Coronary artery (tissue), 2 donors: ENCODE results near the gene TLR2.

Experiments
- DNase-seq: peaks from one replicate; pipeline ENCODE4 v3.0.0-alpha.2; 2017; ENCODE audit warnings: low spot score
- H3K27ac ChIP-seq, 2 donors: fragments of 200-600 bp; sonication (generic); one replicate each; pipeline ENCODE4 v1.5.1; 2016 to 2019
- H3K4me3 ChIP-seq: fragments of 200-600 bp; sonication (generic); 2 replicates; pipeline ENCODE4 v1.5.1; 2016; ENCODE audit warnings: mild to moderate bottlenecking, moderate library complexity
- TF ChIP-seq, protein P1 (sequence below): fragments of 200-600 bp; sonication (generic); IDR thresholded peaks from one replicate; pipeline ENCODE4 v1.5.1; 2019; ENCODE audit warnings: antibody characterized with exemption

Gene TLR2

DNA sequence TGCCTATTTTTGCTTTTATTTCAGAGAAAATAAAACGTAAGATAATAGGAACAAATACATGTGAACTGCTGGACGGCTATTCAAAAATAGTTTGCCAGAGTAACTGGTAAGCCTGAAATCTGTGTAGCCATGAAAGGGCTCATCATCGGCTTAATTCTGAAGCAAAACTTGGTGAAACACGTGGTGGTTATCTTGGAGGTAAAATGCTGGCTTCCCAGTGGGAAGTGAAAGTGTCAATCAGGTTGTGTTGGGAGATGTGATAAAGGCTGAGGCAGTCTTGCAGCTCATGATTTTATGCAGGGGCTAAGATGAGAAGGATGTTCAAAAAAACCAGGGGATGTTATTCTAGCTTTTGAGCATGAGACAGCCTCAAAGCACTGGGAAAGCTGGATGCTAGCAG is 36.1 kb upstream of the TLR2 start:
- no peak for DNase-seq
- Histone ChIP-seq H3K4me3 (no peak overlapping the region), H3K27ac (no peak overlapping the region)
- TF ChIP-seq, protein P1, sequence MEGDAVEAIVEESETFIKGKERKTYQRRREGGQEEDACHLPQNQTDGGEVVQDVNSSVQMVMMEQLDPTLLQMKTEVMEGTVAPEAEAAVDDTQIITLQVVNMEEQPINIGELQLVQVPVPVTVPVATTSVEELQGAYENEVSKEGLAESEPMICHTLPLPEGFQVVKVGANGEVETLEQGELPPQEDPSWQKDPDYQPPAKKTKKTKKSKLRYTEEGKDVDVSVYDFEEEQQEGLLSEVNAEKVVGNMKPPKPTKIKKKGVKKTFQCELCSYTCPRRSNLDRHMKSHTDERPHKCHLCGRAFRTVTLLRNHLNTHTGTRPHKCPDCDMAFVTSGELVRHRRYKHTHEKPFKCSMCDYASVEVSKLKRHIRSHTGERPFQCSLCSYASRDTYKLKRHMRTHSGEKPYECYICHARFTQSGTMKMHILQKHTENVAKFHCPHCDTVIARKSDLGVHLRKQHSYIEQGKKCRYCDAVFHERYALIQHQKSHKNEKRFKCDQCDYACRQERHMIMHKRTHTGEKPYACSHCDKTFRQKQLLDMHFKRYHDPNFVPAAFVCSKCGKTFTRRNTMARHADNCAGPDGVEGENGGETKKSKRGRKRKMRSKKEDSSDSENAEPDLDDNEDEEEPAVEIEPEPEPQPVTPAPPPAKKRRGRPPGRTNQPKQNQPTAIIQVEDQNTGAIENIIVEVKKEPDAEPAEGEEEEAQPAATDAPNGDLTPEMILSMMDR, result no peak

DNA sequence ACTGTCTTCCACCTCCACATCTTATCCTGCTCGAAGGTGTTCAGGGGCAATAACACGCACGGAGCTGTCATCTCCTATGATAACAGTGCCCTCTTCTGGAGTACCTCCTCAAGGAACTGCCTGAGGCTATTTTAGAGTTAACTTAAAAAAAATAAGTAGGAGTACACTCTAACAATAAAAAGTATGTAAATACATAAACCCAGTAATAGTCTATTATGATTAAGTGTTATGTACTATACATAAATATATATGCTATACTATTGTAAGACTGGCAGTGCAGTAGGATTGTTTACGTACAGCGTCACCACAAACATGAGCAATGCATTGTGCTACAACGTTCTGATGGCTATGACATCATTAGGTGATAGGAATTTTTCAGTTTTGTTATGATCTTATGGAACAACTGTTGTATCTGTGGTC is 34.5 kb upstream of the TLR2 start:
- TF ChIP-seq, protein P1, result no peak
- no peak overlapping the region for H3K4me3 ChIP-seq
- DNase-seq, result no peak
- no peak overlapping the region for H3K27ac ChIP-seq

DNA sequence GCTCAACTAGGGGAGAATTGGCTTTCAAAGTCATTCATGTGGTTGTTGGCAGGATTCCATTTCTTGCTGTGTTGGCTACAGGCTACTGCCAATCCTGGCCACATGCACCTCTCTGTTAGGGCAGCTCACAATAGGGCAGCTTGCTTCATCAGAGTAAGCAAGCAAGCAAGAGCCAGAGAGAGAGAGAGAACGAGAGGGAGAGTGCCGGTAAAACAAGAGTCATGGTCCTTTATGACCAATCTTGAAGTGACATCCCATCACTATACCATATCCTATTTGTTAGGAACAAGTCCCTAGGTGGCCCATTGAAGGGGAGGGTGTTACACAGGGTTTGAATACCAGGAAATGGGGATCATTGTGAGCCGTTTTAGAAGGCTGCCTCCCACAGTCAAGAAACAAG is 33.0 kb upstream of the TLR2 start:
- TF ChIP-seq, protein P1, result no peak
- Histone ChIP-seq H3K4me3 (no peak overlapping the region), H3K27ac (peak overlapping the region in 1 of 2 donors; percentile 79)
- DNase-seq, result no peak

DNA sequence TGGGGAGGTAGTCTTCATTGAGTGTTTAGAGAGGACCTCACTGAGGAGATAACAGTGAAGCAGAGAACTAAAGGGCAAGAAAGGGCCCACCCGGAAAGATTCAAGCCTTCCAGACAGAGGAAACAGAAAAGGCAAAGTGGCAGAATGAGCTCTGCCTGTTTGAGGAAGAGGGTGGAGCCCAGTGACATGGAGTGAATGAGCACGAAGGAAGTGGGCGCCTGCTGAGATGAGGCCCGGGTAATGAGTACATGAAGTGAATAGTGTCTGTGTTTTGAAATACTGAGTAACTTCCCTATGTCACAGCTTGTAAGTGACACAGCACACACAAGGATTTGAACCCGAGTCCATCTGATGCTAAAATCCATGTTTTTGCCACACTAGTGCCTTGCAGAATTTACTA is 32.5 kb upstream of the TLR2 start:
- no peak for DNase-seq
- no peak overlapping the region for H3K4me3 ChIP-seq
- H3K27ac ChIP-seq, result peak overlapping the region in 1 of 2 donors; percentile 79
- TF ChIP-seq, protein P1, result no peak

DNA sequence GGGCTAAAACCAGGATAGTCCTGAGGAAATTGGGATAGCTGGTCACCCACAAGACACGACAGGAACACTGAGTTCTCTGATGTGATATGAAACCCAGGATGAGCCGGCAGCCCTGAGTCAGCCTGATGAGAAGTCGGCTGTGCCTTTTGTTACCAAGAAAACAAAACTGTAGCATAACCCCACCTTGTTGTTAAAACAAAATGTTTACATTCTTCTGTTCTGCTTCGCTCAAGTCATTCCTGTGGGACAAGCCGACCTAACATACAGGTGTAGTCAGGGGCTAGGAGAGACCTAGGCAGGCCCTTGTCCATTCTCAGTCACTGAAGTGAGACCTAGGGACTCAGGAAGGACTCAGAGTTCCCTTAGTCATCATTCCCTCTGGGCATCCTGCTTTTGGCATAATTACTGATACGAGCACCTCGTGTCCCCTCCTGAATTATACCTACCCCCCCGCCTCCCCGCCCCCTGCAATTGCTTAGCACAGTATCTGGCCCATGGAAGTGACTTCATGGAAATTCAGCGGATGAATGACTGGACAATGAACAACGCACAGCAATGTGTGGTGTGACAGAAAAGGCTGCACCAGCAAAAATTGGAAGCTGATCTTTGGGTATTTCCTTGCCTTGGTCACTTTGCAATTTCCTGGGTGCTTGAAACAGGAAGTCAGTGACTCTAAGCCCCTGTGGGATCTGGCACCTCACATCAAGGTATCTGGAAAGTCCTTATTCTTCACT is 31.9 kb upstream of the TLR2 start:
- DNase-seq, result no peak
- Histone ChIP-seq H3K27ac (peak overlapping the region in 1 of 2 donors; percentile 75), H3K4me3 (no peak overlapping the region)
- TF ChIP-seq, protein P1, result no peak

DNA sequence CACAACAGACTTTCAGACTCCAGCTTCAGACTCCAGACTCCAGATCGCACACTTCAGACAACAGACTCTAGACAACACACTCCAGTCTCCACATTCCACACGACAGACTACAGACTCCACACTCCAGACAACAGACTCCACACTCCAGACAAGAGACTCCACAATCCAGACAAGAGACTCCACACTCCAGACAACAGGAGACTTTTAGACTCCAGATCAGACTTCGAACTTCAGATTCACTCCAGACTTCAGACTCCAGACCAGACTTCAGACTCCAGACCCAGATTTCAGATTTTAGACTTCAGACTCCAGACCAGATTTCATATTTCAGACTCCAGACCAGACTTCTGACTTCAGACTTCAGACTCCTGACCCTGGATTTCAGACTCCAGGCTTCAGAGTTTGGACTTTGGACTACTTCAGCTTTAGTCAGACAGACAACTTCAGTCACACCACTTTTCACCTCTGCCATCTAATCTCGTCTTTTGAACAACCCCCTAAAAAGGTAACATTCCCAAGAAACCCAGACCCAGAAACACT is 29.0 kb upstream of the TLR2 start:
- no peak for DNase-seq
- H3K27ac ChIP-seq, result peak overlapping the region; percentile 37 to 75
- TF ChIP-seq, protein P1, result no peak
- peak overlapping the region; percentile 33 for H3K4me3 ChIP-seq

DNA sequence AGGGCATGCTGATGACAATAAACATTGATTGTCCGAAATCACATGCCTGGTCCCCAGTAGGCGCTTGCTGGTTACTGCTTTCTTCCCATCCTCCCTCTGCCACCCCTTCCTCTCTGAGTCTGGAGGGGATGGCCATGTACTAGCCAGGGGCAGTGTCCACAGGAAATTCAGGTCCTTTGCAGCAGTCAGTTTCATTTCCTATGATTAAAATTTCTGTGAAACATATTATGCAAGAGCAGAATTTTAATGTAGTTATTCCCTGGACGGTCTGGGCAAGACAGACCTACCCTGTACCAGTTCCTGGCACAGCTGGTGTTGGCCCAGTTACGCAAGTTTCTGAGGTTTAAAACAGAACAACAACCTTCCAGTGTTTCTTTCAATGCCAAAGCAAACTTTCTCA is 28.2 kb upstream of the TLR2 start:
- peak overlapping the region; percentile 37 to 75 for H3K27ac ChIP-seq
- no peak for DNase-seq
- TF ChIP-seq, protein P1, result no peak
- H3K4me3 ChIP-seq, result no peak overlapping the region
